H9 (cell line): Measurements from ENCODE around the gene VEGFA. TPM values are rescaled to one million over a fixed set of nuclear protein-coding genes. Genes with fewer than 3 reads are reported as not detected.
A peak's percentile ranks its signal among the peaks of the same experiment; 100 is the strongest.

ENCODE experiments used
- DNase-seq: peaks from one replicate; pipeline ENCODE4 v3.0.0-alpha.2; 2017
- H2AFZ ChIP-seq: one replicate; pipeline ENCODE4 v1.6.1; 2013; ENCODE audit warnings: mild to moderate bottlenecking, low read length, control low read depth, moderate library complexity
- H2AK5ac ChIP-seq: 2 replicates; pipeline ENCODE4 v1.6.1; 2013; ENCODE audit warnings: low read length, control low read depth, mixed read lengths; ENCODE audit not compliant: insufficient read length
- H2BK120ac ChIP-seq: one replicate; pipeline ENCODE4 v1.6.1; 2013; ENCODE audit warnings: low read depth, mild to moderate bottlenecking, low read length, control low read depth, inconsistent platforms; ENCODE audit not compliant: poor library complexity, severe bottlenecking
- H2BK12ac ChIP-seq: 2 replicates; pipeline ENCODE4 v1.6.1; 2013; ENCODE audit warnings: low read length, control low read depth, mixed read lengths, low read depth; ENCODE audit not compliant: insufficient read length
- H2BK15ac ChIP-seq: 2 replicates; pipeline ENCODE4 v1.6.1; 2013; ENCODE audit warnings: low read depth, low read length, control low read depth
- H2BK20ac ChIP-seq: one replicate; pipeline ENCODE4 v1.6.1; 2013; ENCODE audit warnings: low read depth, mild to moderate bottlenecking, low read length, control low read depth, inconsistent platforms; ENCODE audit not compliant: poor library complexity, severe bottlenecking
- H2BK5ac ChIP-seq: 2 replicates; pipeline ENCODE4 v1.6.1; 2013; ENCODE audit warnings: low read length, control low read depth, mixed read lengths; ENCODE audit not compliant: insufficient read length
- H3K14ac ChIP-seq: 2 replicates; pipeline ENCODE4 v1.6.1; 2013; ENCODE audit warnings: low read length, control low read depth; ENCODE audit not compliant: insufficient read depth
- H3K18ac ChIP-seq: 2 replicates; pipeline ENCODE4 v1.6.1; 2013; ENCODE audit warnings: low read depth, mild to moderate bottlenecking, mixed read lengths, low read length, control low read depth; ENCODE audit not compliant: insufficient read length
- H3K23ac ChIP-seq: 2 replicates; pipeline ENCODE4 v1.6.1; 2013; ENCODE audit warnings: low read length, control low read depth, mixed read lengths, low read depth; ENCODE audit not compliant: insufficient read length
- H3K23me2 ChIP-seq: 2 replicates; pipeline ENCODE4 v1.6.1; 2013; ENCODE audit warnings: low read depth, mild to moderate bottlenecking, mixed read lengths, low read length, control low read depth; ENCODE audit not compliant: insufficient read length, poor library complexity, severe bottlenecking
- H3K27ac ChIP-seq: 2 replicates; pipeline ENCODE4 v1.5.1; 2013; ENCODE audit warnings: low read length, control low read depth, mixed read lengths, low read depth; ENCODE audit not compliant: insufficient read length
- H3K27me3 ChIP-seq: 2 replicates; pipeline ENCODE4 v1.6.1; 2013; ENCODE audit warnings: low read length, control low read depth, inconsistent platforms; ENCODE audit not compliant: insufficient read depth
- H3K4ac ChIP-seq: 2 replicates; pipeline ENCODE4 v1.6.1; 2013; ENCODE audit warnings: low read depth, mild to moderate bottlenecking, control low read depth, inconsistent platforms, low read length, moderate library complexity
- H3K4me1 ChIP-seq: 2 replicates; pipeline ENCODE4 v1.6.1; 2013; ENCODE audit warnings: low read length, control low read depth, inconsistent platforms; ENCODE audit not compliant: insufficient read depth
- H3K4me2 ChIP-seq: 2 replicates; pipeline ENCODE4 v1.6.1; 2013; ENCODE audit warnings: low read length, control low read depth, mixed read lengths; ENCODE audit not compliant: insufficient read length, insufficient read depth
- H3K56ac ChIP-seq: 2 replicates; pipeline ENCODE4 v1.6.1; 2013; ENCODE audit warnings: low read depth, mild to moderate bottlenecking, mixed read lengths, low read length, control low read depth; ENCODE audit not compliant: insufficient read length
- H3K79me1 ChIP-seq: 2 replicates; pipeline ENCODE4 v1.6.1; 2013; ENCODE audit warnings: low read depth, mild to moderate bottlenecking, moderate library complexity, low read length, control low read depth, inconsistent platforms; ENCODE audit not compliant: insufficient read depth, poor library complexity, severe bottlenecking
- H3K79me2 ChIP-seq: 2 replicates; pipeline ENCODE4 v1.6.1; 2013; ENCODE audit warnings: low read length, control low read depth, inconsistent platforms; ENCODE audit not compliant: insufficient read depth
- H3K9ac ChIP-seq: 2 replicates; pipeline ENCODE4 v1.6.1; 2013; ENCODE audit warnings: low read length, control low read depth, mixed read lengths; ENCODE audit not compliant: insufficient read length; ENCODE audit errors: extremely low read depth
- H3K9me3 ChIP-seq: one replicate; pipeline ENCODE4 v1.6.1; 2013; ENCODE audit warnings: low read depth, low read length, inconsistent platforms; ENCODE audit not compliant: control insufficient read depth
- H3T11ph ChIP-seq: one replicate; pipeline ENCODE4 v1.6.1; 2013; ENCODE audit warnings: mild to moderate bottlenecking, low read length, control low read depth, inconsistent platforms
- H4K20me1 ChIP-seq: one replicate; pipeline ENCODE4 v1.6.1; 2013; ENCODE audit not compliant: control insufficient read depth, insufficient read length, insufficient read depth
- H4K5ac ChIP-seq: 2 replicates; pipeline ENCODE4 v1.6.1; 2013; ENCODE audit warnings: low read depth, mild to moderate bottlenecking, mixed read lengths, low read length, control low read depth; ENCODE audit not compliant: insufficient read length
- H4K8ac ChIP-seq: replicated peaks from 2 replicates; pipeline ENCODE4 v1.6.1; 2013; ENCODE audit warnings: low read length, control low read depth, mixed read lengths, low read depth; ENCODE audit not compliant: insufficient read length
- H4K91ac ChIP-seq: 2 replicates; pipeline ENCODE4 v1.6.1; 2013; ENCODE audit warnings: low read depth, mild to moderate bottlenecking, moderate library complexity, mixed read lengths, low read length, control low read depth; ENCODE audit not compliant: insufficient read length
- H3K27ac Mint-ChIP-seq, 3 experiments: 2 replicates in 2 of 3; 3 replicates in 1 of 3; pipeline ENCODE4 v1.8.0; 2020 to 2021; ENCODE audit warnings: mixed read lengths in 3 of 3, mild to moderate bottlenecking in 1 of 3, moderate library complexity in 1 of 3
- H3K27me3 Mint-ChIP-seq: 2 replicates; pipeline ENCODE4 v1.8.0; 2021; ENCODE audit warnings: low read depth, mild to moderate bottlenecking, moderate library complexity, mixed read lengths
- H3K36me3 Mint-ChIP-seq, 3 experiments: 2 replicates in 2 of 3; 3 replicates in 1 of 3; pipeline ENCODE4 v1.8.0; 2020 to 2021; ENCODE audit warnings: low read depth in 3 of 3, mixed read lengths in 3 of 3; ENCODE audit not compliant: insufficient read depth in 1 of 3
- H3K4me1 Mint-ChIP-seq, 2 experiments: 2 replicates each; pipeline ENCODE4 v1.8.0; 2020; ENCODE audit warnings: mixed read lengths in 2 of 2
- H3K4me3 Mint-ChIP-seq, 2 experiments: 2 replicates in 1 of 2; 3 replicates in 1 of 2; pipeline ENCODE4 v1.8.0; 2020 to 2021; ENCODE audit warnings: mild to moderate bottlenecking in 2 of 2, mixed read lengths in 2 of 2, moderate library complexity in 1 of 2
- H3K9me3 Mint-ChIP-seq, 2 experiments: 2 replicates in 1 of 2; 3 replicates in 1 of 2; pipeline ENCODE4 v1.8.0; 2020; ENCODE audit warnings: mild to moderate bottlenecking in 2 of 2, mixed read lengths in 2 of 2, moderate library complexity in 1 of 2
- WGBS: extraction: QIAGEN DNeasy Blood & Tissue Kit; methylation state at CpG from one replicate; pipeline ENCODE4 v1.1.7; 2013; ENCODE audit warnings: missing lambda C conversion rate, low lambda C conversion rate, mixed read lengths; ENCODE audit not compliant: insufficient read length; ENCODE audit errors: extremely low coverage; 5-methylcytosine and 5-hydroxymethylcytosine counted together
- total RNA-seq: library from RNA; stranded (reverse); gene quantifications from 2 replicates; pipeline ENCODE4 v1.2.1, GENCODE V29; 2021
- TF ChIP-seq, protein P1 (sequence below): fragments of 200-600 bp; sonication (generic); conservative IDR thresholded peaks from 3 replicates; pipeline ENCODE4 v1.8.0; 2021; ENCODE audit warnings: antibody characterized with exemption, mild to moderate bottlenecking

Gene VEGFA
- total RNA-seq, 1 experiment from 2014 or later = 47.9 TPM

GRCh38 chr6:43771210-43771857 is 1.3 kb downstream of the VEGFA start:
- Histone ChIP-seq H2BK20ac (no peak overlapping the region), H4K20me1 (no peaks in the 10 kb centered on the region), H3K27me3 (no peaks in the 10 kb centered on the region), H3K18ac (peak overlapping the region; percentile 73), H3K27ac (no peak overlapping the region), H3K14ac (peak overlapping the region; percentile 92), H3K9ac (peak overlapping the region; percentile 72), H3K4me1 (peaks cover 10% of the 10 kb centered on the region; the same call in 1 of the 2 replicates), H2BK15ac (no peak overlapping the region), H3K56ac (no peak overlapping the region), H3K9me3 (no peaks in the 10 kb centered on the region), H3K4ac (no peak overlapping the region), H2BK12ac (no peak overlapping the region), H3K79me1 (no peaks in the 10 kb centered on the region), H2AFZ (no peak overlapping the region), H4K5ac (no peak overlapping the region), H3K23me2 (peaks cover 19% of the 10 kb centered on the region), H4K91ac (no peak overlapping the region), H3T11ph (no peak overlapping the region), H3K23ac (no peak overlapping the region), H4K8ac (no peak overlapping the region), H2BK5ac (no peak overlapping the region), H3K79me2 (peaks cover 3% of the 10 kb centered on the region; the same call in 1 of the 2 replicates), H3K4me2 (peak overlapping the region; percentile 93), H2AK5ac (no peak overlapping the region), H2BK120ac (peak overlapping the region; percentile 31)
- Mint-ChIP-seq H3K4me3 (peak overlapping the region; percentile 87 to 98), H3K27me3 (peaks cover 5% of the 10 kb centered on the region), H3K27ac (no peak overlapping the region), H3K9me3 (no peaks in the 10 kb centered on the region; a peak in 1 of 5 replicates), H3K36me3 (peaks cover under 1 to 8% (median 3%) of the 10 kb centered on the region in 3 experiments; a peak in 5 of 7 replicates), H3K4me1 (peaks cover 48 to 60% of the 10 kb centered on the region in 2 experiments)
- no CpG with 5 or more reads among the region's 66 CpGs for WGBS
- TF ChIP-seq, protein P1, sequence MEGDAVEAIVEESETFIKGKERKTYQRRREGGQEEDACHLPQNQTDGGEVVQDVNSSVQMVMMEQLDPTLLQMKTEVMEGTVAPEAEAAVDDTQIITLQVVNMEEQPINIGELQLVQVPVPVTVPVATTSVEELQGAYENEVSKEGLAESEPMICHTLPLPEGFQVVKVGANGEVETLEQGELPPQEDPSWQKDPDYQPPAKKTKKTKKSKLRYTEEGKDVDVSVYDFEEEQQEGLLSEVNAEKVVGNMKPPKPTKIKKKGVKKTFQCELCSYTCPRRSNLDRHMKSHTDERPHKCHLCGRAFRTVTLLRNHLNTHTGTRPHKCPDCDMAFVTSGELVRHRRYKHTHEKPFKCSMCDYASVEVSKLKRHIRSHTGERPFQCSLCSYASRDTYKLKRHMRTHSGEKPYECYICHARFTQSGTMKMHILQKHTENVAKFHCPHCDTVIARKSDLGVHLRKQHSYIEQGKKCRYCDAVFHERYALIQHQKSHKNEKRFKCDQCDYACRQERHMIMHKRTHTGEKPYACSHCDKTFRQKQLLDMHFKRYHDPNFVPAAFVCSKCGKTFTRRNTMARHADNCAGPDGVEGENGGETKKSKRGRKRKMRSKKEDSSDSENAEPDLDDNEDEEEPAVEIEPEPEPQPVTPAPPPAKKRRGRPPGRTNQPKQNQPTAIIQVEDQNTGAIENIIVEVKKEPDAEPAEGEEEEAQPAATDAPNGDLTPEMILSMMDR = no peak
- DNase-seq = no peak
